T-helper 2 cell treated with Interferon-gamma antibody and Interleukin-4, amounts not matched to agents 100 ng/mL and 5 ng/mL, for 36 hours (primary cell): ENCODE measurements around the gene HM13. TPM values are rescaled to one million over a fixed set of nuclear protein-coding genes. Genes with fewer than 3 reads are reported as not detected.
"Not testable (repeated sequence)": the region's sequence is repeated elsewhere in the genome, so short reads cannot be mapped to it uniquely, and the experiment has no call there.

Source experiments
- intact Hi-C: fragments of 100-400 bp; cut with micrococcal nuclease; formaldehyde crosslinking; loops from one replicate; pipeline ENCODE4 v1.15.1; 2023
- total RNA-seq: library from RNA; stranded (reverse); gene quantifications from 2 replicates; pipeline ENCODE4 v1.2.3, GENCODE V29; 2022

The HM13 gene
- total RNA-seq, 1 donor from 2014 or later: 189 TPM

DNA sequence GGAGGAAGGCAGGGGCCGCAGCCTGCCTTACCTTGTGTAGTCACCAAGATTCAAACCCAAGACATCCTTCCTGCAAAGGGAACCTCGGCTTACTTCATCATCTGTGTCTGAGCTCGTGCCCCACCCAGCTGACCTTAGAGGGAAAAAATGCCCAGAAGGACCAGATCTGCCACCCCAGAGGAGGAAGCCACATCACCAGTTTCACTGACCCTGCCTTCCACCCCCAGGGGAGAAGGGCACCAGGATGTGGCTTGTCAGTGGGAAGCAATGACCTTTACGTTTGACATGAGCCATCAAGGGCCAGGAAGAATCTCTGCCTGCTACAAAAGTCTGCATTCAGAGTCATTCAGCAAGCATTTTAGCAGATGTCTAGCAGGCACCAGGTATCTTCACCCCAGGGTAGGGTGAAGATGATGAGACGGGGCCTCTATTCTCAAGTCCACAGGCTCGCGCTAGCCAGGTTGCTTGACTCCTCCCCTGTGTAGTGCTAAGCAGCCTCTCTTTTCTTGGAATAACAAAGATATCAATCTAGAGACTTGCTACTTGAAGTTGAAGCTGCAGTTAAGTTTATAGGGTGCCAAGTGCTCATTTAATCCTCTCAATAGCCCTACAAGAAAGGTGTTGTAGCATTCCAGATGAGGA lies 28.1 kb downstream of the HM13 start:
- intact Hi-C loops: no loop called here

DNA sequence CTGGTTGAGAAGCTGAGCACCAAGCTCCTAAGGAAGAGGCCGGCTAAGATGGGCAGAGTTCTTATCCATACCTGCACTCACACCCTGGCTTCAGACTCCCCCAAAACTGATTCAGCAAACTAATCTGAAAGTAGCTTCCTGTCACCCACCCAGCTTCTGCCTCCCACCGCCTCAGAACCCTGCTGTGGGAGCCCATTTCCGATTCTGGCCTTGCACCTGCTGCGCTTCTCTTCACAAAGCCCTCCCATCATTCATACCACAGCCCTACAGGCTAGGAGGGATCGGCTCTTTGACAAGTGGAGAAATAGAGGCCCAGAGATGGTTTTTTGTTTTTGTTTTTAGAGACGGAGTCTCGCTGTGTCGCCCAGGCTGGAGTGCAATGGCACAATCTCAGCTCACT lies 28.7 kb downstream of the HM13 start:
- intact Hi-C loops: no loop called here

DNA sequence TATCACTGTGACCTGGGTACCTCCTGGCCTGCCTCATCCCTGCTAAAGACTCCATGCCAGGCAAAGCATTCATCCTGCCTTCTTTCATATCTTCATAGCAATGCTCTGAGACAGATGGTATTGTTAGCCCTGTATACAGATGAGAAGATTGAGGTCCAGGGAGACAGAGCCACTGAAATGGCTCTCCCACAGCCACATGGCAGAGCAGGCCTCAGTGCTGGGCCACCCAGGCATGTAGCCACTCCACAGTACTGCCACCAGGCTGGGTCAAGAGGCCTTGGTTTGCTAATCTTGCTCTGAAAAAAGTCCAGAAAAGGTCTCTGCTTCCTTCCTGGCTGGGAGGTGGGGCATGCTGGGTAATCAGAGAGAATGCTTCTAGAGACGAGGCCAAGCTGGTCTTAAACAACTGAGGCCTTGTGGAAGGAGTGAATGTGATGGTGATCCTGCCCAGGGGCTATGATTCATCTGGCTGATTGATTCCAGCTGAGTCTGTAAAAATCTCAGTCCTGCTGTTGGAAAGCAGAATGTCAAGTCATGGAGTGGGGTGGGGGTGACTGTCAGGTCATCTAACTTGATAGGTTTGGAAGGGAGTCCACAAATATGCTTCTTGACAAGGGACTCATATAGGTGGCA lies 29.8 kb downstream of the HM13 start:
- intact Hi-C loops: no loop called here

DNA sequence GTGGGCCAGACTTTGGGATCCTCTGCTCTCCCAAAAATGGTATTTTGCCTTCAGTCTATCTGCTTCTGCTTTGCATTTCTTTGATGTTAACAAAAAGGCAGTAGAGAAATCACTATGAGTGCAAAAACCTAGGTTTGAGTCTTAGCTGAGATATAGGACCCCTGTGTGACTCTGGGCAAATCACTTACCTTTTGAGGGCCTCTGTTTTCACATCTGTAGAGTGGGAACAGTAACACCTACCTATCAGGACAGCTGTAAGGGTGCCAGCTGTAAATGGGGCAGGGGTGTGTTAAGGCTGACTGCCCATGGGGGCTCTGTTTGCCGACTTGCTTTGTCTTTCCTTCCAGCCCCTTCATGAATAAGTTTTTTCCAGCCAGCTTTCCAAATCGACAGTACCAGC lies 30.4 kb downstream of the HM13 start:
- intact Hi-C loops: no loop called here

GRCh38 chr20:31545621-31546040 lies 31.4 kb downstream of the HM13 start:
- intact Hi-C loops: not testable (repeated sequence)

DNA sequence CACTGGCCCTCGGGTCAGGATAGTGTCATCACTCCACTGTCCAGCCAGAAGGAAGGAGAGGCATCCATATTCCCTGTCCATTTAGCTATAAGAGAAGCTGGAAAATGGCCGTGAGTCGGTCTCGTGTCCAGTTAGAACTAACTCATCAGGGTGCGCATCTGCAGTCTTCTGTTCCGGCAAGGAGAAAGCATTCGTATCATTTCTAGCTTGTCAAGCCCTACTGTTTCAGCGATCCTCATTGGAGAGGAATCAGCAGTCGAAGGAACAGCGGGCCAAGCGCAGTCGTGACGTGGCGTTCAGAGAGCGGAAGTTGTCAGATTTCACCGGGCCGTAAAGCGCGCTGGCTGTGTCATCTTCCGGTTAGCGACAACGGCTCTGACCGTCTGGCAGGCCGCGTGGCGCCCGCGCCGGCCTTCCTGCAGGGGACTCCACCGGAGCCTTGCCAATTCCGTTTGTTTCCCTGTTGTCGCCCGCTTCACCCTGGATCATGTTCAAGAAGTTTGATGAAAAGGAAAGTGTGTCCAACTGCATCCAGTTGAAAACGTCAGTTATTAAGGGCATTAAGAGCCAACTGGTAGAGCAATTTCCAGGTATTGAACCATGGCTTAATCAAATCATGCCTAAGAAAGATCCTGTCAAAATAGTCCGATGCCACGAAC lies 32.9 kb downstream of the HM13 start:
- intact Hi-C loops: no loop called here

GRCh38 chr20:31547720-31548298 lies 33.6 kb downstream of the HM13 start:
- intact Hi-C loops: no loop called here

- intact Hi-C loops: no loop called here
Observed at GRCh38 chr20:31548820-31549512, 34.7 kb downstream of the HM13 start.

DNA sequence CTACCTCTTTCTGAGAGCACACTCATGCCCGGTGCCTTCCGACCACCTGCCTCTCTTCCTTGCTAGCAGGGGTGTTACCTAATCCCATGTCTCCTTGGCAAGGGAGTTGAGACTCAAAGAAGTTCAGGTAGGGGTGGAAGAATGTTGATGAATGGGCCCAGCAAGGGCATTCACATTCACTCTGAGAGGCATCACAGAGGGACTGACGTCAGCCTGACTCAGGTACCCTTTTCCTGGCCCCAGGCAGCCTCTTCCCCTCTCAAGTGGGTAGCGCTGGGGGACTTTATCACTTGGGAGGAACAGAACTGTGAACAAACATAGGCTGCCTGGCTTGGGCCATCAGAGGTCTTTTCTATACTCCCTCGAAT lies 35.3 kb downstream of the HM13 start:
- intact Hi-C loops: no loop called here

DNA sequence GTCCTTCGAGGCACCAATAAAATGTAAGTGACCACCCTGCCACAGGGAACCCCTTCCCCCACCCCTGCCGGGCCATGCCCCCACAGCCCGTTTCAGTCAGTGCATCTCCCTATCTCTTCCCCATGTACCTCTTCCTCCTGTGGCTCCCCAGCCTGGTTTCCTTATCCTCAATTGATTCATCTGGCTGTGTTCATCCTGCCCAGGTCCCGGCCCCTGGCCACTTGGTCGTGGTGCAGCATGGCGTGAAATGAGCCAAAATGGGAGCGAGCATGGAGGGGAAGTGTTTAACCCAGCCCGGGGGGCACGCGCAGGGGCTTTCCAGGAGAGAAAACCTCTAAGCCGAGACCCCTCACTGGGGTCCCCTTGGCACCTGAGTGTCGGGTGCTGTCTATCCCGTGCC lies 35.9 kb downstream of the HM13 start:
- intact Hi-C loops: no loop called here

DNA sequence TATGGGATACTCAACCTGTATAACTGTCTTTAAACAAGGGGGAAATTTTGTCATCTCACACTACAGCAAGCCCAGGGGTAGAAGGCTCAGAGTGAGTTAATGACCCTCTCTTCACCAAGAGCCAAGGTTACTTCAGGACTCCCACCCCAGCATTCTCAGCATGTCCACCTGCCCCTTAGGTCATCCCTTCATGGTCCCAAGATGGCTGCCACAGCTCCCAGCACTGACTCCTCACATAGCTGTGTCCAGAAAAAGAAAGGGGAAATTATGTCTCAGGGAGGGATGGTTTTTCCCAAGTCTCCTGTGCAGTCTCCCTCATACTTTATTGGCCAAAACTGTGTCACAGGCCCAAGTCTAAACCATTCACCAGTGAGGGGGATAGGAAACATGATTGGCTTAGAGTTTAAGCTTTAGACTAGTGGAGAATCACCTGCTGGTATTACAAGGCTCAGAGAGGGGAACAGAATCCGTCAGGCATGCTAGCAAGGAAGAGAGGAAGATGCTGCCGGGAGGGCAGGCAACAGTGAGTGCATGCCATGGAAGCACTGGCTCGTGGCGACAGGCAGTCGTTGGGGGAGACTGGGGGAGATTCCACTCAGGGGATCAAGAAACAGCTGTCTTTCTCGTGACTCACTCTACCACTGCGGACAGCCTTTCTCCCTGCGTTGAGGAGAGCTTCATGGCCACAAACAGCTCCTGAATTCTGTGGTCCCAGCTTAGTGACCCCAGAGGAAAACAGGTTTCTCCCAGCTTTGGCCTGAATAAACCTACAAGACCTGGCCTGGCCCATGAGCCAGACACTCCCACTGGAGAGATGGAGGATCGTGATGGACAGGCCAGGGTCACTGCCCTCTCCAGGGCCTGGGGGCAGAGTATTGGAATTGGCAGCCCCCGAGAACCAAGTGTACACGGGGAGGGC lies 37.2 kb downstream of the HM13 start:
- intact Hi-C loops: no loop called here

DNA sequence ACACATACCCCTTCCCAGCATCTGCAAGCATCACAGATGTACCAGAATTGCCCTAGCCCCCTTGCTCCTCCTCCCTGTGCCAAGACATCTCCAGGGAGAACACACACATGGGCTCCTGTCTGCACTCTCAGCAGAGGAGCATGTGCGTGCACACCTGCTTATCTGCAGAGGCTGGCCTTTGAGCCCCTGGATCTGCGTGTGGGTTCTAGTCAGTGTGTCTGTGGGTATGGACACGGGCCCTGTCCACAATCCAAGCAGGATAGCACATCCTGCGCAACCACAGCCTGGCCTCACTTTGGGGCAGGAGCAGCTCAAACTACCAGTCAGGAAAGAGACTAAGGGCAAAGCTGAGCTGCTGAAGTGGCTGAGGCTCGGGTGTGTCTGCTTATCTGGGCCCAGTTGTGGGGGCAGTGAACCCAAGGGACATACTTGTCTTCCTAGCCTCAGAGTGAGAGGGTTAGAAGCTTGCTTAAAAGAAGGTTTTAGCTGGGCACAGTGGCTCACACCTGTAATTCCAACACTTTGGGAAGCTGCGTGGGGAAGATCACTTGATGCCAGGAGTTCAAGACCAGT lies 41.0 kb downstream of the HM13 start:
- intact Hi-C loops: loop anchor here (5.0 kb wide), 1 partner anchor 38 kb away; no protein-coding TSS in a partner anchor

- intact Hi-C loops: loop anchor here (1.0 to 5.0 kb wide), 2 partner anchors 42 to 54 kb away; no protein-coding TSS in a partner anchor
Observed at GRCh38 chr20:31559704-31560093, 45.5 kb downstream of the HM13 start.

- intact Hi-C loops: loop anchor here (1.0 kb wide), 1 partner anchor 53 kb away; no protein-coding TSS in a partner anchor
Observed at GRCh38 chr20:31560094-31560745, 46.0 kb downstream of the HM13 start.

- intact Hi-C loops: loop anchor here (1.0 kb wide), 1 partner anchor 52 kb away; no protein-coding TSS in a partner anchor
Observed at GRCh38 chr20:31560746-31561598, 46.7 kb downstream of the HM13 start.

DNA sequence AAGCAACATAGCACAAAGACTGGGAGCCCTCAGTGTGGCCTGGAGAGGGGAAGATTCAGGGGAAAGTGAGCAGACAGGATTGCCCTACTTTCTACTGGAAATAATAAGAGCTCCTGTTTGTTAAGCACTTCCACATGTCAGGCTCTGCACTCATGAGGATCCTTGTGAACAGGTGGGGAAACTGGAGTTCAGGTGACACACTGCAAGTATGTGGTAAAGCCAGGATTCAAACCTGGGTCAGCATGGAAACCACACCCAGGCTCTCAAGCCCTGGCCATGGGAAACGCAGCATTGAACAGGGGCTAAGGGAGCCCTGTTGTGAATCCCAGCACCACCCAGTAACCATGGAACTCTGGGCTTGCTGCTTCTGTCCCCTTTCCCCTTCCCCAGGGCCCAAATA lies 48.0 kb downstream of the HM13 start:
- intact Hi-C loops: no loop called here

DNA sequence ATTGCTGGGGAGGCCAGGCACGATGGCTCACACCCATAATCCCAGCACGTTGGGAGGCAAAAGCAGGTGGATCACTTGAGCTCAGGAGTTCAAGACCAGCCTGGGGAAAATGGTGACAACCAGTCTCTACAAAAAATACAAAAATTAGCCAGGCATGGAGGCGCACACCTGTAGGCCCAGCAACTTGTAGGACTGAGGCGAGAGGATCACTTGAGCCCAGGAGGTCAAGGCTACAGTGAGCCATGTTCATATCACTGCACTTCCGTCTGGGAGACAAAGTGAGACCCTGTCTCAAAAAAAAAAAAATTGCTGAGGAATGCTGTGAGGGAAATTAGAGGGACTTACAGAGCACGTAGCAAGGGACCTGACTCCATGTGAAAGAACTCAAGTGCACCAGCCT lies 50.0 kb downstream of the HM13 start:
- intact Hi-C loops: no loop called here

DNA sequence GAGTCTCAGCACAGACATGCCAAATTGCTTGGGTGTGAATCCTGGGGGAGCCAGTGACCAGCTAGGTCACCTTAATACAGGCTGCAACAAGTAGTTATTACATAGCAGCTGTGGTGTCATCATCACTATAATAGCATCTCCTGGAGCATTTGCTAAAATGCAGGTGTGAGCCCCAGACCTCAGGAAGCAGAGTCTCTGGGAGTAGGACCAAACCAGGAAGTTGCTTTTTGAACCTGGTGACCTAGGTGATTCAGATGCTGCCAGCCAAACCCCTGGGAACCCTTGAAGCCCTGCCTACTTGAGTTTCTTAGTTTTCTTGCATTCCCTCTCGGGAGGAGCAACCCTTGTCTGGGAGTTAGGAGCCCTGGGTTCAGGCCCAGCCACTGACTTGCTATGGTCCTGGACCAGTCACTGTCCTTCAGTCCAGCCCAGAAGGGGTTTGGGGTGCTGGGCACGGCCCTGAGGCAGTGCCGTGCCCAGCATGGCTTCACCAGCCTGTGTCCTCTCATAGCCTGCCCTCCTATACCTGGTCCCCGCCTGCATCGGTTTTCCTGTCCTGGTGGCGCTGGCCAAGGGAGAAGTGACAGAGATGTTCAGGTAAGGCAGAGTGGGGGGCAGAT lies 51.6 kb downstream of the HM13 start:
- intact Hi-C loops: no loop called here
